Measurements from ENCODE around the gene ORC3. TPM values are rescaled to one million over a fixed set of nuclear protein-coding genes. Genes with fewer than 3 reads are reported as not detected.
"Not testable (repeated sequence)": the region's sequence is repeated elsewhere in the genome, so short reads cannot be mapped to it uniquely, and the experiment has no call there.

Gene ORC3
- total RNA-seq, 1 experiment from 2014 or later = 32.7 TPM

DNA sequence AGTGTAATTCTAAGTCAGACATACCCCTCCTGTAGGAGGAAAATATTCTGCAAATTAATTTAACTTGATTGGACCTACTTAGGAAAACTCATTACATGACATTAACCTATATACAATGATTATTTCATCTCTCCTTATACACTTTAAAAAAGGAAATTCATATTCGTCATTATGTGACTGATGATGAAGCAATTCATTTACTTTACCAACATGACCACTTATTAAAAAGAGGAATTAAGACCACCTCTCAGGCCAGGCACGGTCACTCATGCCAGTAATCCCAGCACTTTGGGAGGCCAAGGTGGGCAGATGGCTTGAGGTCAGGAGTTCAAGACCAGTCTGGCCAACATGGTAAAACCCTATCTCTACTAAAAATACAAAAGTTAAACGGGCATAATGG lies 100.5 kb downstream of the ORC3 start:
- Mint-ChIP-seq H3K27me3 (ENCODE audit: unreplicated experiment) (no peaks in the 10 kb centered on the region), H3K9me3 (ENCODE audit: low read depth, unreplicated experiment) (no peaks in the 10 kb centered on the region), H3K4me3 (ENCODE audit: low read depth, unreplicated experiment) (no peak overlapping the region), H3K36me3 (ENCODE audit: insufficient read depth, unreplicated experiment) (peaks cover 7% of the 10 kb centered on the region), H3K27ac (ENCODE audit: unreplicated experiment) (no peak overlapping the region), H3K4me1 (ENCODE audit: low read depth, unreplicated experiment) (peaks cover 22% of the 10 kb centered on the region)
- TF ChIP-seq, protein P1, sequence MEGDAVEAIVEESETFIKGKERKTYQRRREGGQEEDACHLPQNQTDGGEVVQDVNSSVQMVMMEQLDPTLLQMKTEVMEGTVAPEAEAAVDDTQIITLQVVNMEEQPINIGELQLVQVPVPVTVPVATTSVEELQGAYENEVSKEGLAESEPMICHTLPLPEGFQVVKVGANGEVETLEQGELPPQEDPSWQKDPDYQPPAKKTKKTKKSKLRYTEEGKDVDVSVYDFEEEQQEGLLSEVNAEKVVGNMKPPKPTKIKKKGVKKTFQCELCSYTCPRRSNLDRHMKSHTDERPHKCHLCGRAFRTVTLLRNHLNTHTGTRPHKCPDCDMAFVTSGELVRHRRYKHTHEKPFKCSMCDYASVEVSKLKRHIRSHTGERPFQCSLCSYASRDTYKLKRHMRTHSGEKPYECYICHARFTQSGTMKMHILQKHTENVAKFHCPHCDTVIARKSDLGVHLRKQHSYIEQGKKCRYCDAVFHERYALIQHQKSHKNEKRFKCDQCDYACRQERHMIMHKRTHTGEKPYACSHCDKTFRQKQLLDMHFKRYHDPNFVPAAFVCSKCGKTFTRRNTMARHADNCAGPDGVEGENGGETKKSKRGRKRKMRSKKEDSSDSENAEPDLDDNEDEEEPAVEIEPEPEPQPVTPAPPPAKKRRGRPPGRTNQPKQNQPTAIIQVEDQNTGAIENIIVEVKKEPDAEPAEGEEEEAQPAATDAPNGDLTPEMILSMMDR (IDR thresholded peaks at IDR 0.05; ENCODE audit: unreplicated experiment) = no peak
- intact Hi-C loops (cut with micrococcal nuclease; ENCODE audit: unreplicated experiment) = loop anchor here (10.0 kb wide), 1 partner anchor 104 kb away; no protein-coding TSS in a partner anchor
- BruUV-seq (replicated peaks) = no TSS peak
- DNase-seq = no peak
- CTCF ChIA-PET = no interaction called here

DNA sequence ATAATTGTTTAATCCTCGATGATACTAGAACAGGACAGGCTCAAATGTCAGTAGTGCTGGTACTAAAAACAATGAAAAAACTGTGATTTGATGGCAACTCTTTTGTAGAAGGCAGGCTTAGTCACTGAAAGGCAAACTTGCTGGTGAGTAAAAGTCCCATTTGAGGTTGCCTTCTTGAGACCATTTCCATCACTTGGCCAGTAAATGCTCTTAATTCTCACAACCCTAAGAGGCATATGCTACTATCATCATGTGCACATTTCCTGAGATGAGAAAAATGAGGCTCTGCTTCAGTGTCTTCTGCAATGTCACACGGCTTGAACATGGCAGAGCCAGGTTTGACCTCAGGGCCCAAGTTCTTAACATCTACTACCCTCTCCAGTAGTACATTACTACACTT lies 102.2 kb downstream of the ORC3 start:
- no peaks in the 10 kb centered on the region for H3K27me3 Mint-ChIP-seq (ENCODE audit: unreplicated experiment)
- no peak overlapping the region for H3K27ac Mint-ChIP-seq (ENCODE audit: unreplicated experiment)
- TF ChIP-seq, protein P1 (IDR thresholded peaks at IDR 0.05; ENCODE audit: unreplicated experiment) = no peak
- BruUV-seq (replicated peaks) = no TSS peak
- no peaks in the 10 kb centered on the region for H3K9me3 Mint-ChIP-seq (ENCODE audit: low read depth, unreplicated experiment)
- H3K4me1 Mint-ChIP-seq (ENCODE audit: low read depth, unreplicated experiment) = peaks cover 10% of the 10 kb centered on the region
- CTCF ChIA-PET = interaction anchor here (0.6 to 1.0 kb wide), 2 partner anchors 8 to 10 kb away, joined by 3 to 4 read pairs; no protein-coding TSS in a partner anchor
- intact Hi-C loops (cut with micrococcal nuclease; ENCODE audit: unreplicated experiment) = loop anchor here (10.0 kb wide), 1 partner anchor 103 kb away; no protein-coding TSS in a partner anchor
- no peak overlapping the region for H3K4me3 Mint-ChIP-seq (ENCODE audit: low read depth, unreplicated experiment)
- H3K36me3 Mint-ChIP-seq (ENCODE audit: insufficient read depth, unreplicated experiment) = peaks cover 14% of the 10 kb centered on the region
- DNase-seq = no peak

DNA sequence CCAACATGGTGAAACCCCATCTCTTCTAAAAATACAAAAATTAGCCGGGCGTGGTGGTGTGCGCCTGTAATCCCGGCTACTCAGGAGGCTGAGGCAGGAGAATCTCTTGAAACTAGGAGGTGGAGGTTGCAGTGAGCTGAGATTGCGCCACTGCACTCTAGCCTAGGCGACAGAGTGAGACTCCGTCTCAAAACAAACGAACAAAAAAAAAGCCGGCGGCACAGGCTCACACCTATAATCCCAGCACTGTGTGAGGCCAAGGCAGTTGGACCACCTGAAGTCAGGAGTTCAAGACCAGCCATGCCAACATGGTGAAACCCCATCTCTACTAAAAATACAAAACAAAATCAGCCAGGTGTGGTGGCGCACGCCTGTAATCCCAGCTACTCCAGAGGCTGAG lies 106.9 kb downstream of the ORC3 start:
- intact Hi-C loops (cut with micrococcal nuclease; ENCODE audit: unreplicated experiment) = loop anchor here (10.0 kb wide), 1 partner anchor 98 kb away; no protein-coding TSS in a partner anchor
- CTCF ChIA-PET = interaction anchor here (0.7 to 1.3 kb wide), 2 partner anchors 12 to 23 kb away, joined by 3 to 5 read pairs; no protein-coding TSS in a partner anchor
- BruUV-seq (replicated peaks); H3K4me3 Mint-ChIP-seq (ENCODE audit: low read depth, unreplicated experiment); H3K27me3 Mint-ChIP-seq (ENCODE audit: unreplicated experiment); H3K9me3 Mint-ChIP-seq (ENCODE audit: low read depth, unreplicated experiment); H3K27ac Mint-ChIP-seq (ENCODE audit: unreplicated experiment); DNase-seq: not testable (repeated sequence)
- Mint-ChIP-seq H3K36me3 (ENCODE audit: insufficient read depth, unreplicated experiment) (peaks cover 56% of the 10 kb centered on the region), H3K4me1 (ENCODE audit: low read depth, unreplicated experiment) (peaks cover 15% of the 10 kb centered on the region)

DNA sequence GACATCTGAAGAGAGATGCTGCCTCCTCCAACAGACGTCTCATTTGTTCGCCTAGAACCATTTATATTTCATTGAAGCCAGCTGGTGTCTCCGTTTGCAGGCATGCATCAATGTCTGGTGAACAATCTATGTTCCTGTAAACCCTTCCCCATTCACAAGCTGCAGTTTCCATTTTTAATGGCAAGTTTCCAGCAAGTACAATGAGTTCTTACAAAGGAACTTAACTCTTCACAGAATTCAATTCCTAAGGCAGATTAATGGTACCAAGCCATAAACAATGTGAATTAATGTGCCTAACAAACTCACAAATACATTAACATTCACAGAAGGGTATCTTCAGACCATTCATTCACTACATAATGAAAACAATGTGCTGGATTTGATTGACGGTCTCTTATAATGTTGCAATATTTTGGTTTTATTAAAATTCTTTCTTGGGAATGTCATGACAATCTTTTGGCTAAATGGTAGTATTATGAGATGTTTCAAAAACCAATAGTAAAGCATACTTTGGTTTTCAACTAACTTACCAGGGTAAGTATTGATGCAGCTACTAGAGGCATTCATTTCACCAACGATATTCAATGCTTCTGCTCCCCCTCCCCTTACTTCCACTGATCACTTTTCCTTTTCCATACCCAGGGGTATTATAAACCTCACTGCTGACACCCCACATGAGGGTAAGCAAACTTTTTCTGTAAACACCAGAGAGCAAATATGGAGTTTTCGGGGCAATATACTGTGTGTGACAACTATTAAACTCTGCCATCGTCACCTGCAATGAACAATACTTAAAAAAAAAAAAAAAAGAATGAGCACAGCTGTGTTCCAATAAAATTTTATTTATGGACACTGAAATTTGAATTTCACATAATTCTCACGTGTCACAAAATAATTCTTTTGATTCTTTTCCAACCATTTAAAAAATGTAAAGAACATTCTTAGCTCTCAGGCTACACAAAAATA lies 107.9 kb downstream of the ORC3 start:
- no peak overlapping the region for H3K27ac Mint-ChIP-seq (ENCODE audit: unreplicated experiment)
- H3K27me3 Mint-ChIP-seq (ENCODE audit: unreplicated experiment) = no peaks in the 10 kb centered on the region
- H3K36me3 Mint-ChIP-seq (ENCODE audit: insufficient read depth, unreplicated experiment) = peaks cover 59% of the 10 kb centered on the region
- no peak for DNase-seq
- no peaks in the 10 kb centered on the region for H3K9me3 Mint-ChIP-seq (ENCODE audit: low read depth, unreplicated experiment)
- TF ChIP-seq, protein P1 (IDR thresholded peaks at IDR 0.05; ENCODE audit: unreplicated experiment) = no peak
- peaks cover 17% of the 10 kb centered on the region for H3K4me1 Mint-ChIP-seq (ENCODE audit: low read depth, unreplicated experiment)
- CTCF ChIA-PET = interaction anchor here (0.7 to 1.3 kb wide), 3 partner anchors 13 to 29 kb away, joined by 3 to 6 read pairs (median 5); no protein-coding TSS in a partner anchor
- no TSS peak for BruUV-seq (replicated peaks)
- intact Hi-C loops (cut with micrococcal nuclease; ENCODE audit: unreplicated experiment) = loop anchor here (10.0 kb wide), 1 partner anchor 97 kb away; no protein-coding TSS in a partner anchor
- peak overlapping the region; percentile 96 for H3K4me3 Mint-ChIP-seq (ENCODE audit: low read depth, unreplicated experiment)
